ENCODE measurements around the gene CCDC69.

Gene CCDC69

GRCh38 chr5:151216781-151217180 lies 7.1 kb downstream of the CCDC69 start:
- TF ChIP-seq, protein P1, sequence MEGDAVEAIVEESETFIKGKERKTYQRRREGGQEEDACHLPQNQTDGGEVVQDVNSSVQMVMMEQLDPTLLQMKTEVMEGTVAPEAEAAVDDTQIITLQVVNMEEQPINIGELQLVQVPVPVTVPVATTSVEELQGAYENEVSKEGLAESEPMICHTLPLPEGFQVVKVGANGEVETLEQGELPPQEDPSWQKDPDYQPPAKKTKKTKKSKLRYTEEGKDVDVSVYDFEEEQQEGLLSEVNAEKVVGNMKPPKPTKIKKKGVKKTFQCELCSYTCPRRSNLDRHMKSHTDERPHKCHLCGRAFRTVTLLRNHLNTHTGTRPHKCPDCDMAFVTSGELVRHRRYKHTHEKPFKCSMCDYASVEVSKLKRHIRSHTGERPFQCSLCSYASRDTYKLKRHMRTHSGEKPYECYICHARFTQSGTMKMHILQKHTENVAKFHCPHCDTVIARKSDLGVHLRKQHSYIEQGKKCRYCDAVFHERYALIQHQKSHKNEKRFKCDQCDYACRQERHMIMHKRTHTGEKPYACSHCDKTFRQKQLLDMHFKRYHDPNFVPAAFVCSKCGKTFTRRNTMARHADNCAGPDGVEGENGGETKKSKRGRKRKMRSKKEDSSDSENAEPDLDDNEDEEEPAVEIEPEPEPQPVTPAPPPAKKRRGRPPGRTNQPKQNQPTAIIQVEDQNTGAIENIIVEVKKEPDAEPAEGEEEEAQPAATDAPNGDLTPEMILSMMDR (IDR thresholded peaks at IDR 0.05; ENCODE audit: insufficient read depth, low read depth, low read length, missing control alignments), result no peak
- no peak for DNase-seq (ENCODE audit: low read depth)
- no peak overlapping the region for H3K4me3 ChIP-seq (ENCODE audit: low read depth, low read length)

GRCh38 chr5:151215546-151215880 lies 8.4 kb downstream of the CCDC69 start:
- peak overlapping the region; percentile 85 for H3K4me3 ChIP-seq (ENCODE audit: low read depth, low read length)
- TF ChIP-seq, protein P1 (IDR thresholded peaks at IDR 0.05; ENCODE audit: insufficient read depth, low read depth, low read length, missing control alignments), result no peak
- no peak for DNase-seq (ENCODE audit: low read depth)

- H3K4me3 ChIP-seq (ENCODE audit: low read depth, low read length), result peak overlapping the region; percentile 85
- DNase-seq (ENCODE audit: low read depth), result peak; percentile 97
- TF ChIP-seq, protein P1 (IDR thresholded peaks at IDR 0.05; ENCODE audit: insufficient read depth, low read depth, low read length, missing control alignments), result no peak
These were observed 9.0 kb downstream of the CCDC69 start for GRCh38 chr5:151214614-151215545.

GRCh38 chr5:151213803-151214613 lies 9.9 kb downstream of the CCDC69 start:
- peak overlapping the region; percentile 85 for H3K4me3 ChIP-seq (ENCODE audit: low read depth, low read length)
- DNase-seq (ENCODE audit: low read depth), result peak; percentile 96
- TF ChIP-seq, protein P1 (IDR thresholded peaks at IDR 0.05; ENCODE audit: insufficient read depth, low read depth, low read length, missing control alignments), result no peak

DNA sequence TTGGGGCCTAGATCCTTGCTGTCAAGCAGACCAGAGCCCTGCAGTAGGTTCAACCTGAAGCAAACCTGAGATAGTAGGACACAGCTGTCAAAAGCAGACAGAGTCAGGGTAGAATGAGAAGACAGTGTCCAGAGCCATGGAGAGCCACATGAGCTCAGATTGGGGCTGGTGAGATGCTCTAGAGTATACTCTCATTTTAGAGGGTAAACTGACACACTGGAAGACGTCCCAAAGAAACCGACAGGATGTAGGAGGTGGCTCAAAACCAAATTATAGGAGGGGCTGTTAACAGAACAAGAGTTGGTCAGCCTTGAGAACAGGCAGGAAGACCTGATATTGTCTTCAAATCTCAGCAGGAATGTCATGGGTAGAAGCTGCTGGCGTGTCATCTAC lies 11.5 kb downstream of the CCDC69 start:
- H3K4me3 ChIP-seq (ENCODE audit: low read depth, low read length), result peak overlapping the region; percentile 85
- DNase-seq (ENCODE audit: low read depth), result peak; percentile 45
- TF ChIP-seq, protein P1 (IDR thresholded peaks at IDR 0.05; ENCODE audit: insufficient read depth, low read depth, low read length, missing control alignments), result no peak

GRCh38 chr5:151208481-151208914 lies 15.4 kb downstream of the CCDC69 start:
- DNase-seq (ENCODE audit: low read depth), result no peak
- TF ChIP-seq, protein P1 (IDR thresholded peaks at IDR 0.05; ENCODE audit: insufficient read depth, low read depth, low read length, missing control alignments), result no peak
- no peak overlapping the region for H3K4me3 ChIP-seq (ENCODE audit: low read depth, low read length)
